ENCODE data around the gene THNSL1.

- no peak for TF ChIP-seq REST (IDR thresholded peaks at IDR 0.05; ENCODE audit: low read depth)
- TF ChIP-seq TAF1 (IDR thresholded peaks at IDR 0.05; ENCODE audit: low read depth), result no peak
- no peak for TF ChIP-seq EP300 (IDR thresholded peaks at IDR 0.05; ENCODE audit: borderline replicate concordance)
- TF ChIP-seq YY1 (IDR thresholded peaks at IDR 0.05; ENCODE audit: low read depth), result no peak
- TF ChIP-seq MAX (IDR thresholded peaks at IDR 0.05), result no peak
- TF ChIP-seq EGR1 (IDR thresholded peaks at IDR 0.05), result no peak
- no peak for TF ChIP-seq USF1 (IDR thresholded peaks at IDR 0.05)
- no peak for TF ChIP-seq RAD21 (IDR thresholded peaks at IDR 0.05; ENCODE audit: low read depth)
- no peak for TF ChIP-seq CEBPB (IDR thresholded peaks at IDR 0.05)
- no peak for TF ChIP-seq CREB1 (IDR thresholded peaks at IDR 0.05; ENCODE audit: low read depth)
Measured at GRCh38 chr10:24974976-24975375, 41.4 kb upstream of the THNSL1 start.
